HG03095 (cell line): ENCODE measurements around the gene DCXR.
"Not testable (repeated sequence)": the region's sequence is repeated elsewhere in the genome, so short reads cannot be mapped to it uniquely, and the experiment has no call there.

Experiments
- ATAC-seq: cut with Tn5 transposase; IDR thresholded peaks from one replicate; pipeline ENCODE4 v1.9.1; 2021; ENCODE audit warnings: moderate library complexity; ENCODE audit not compliant: unreplicated experiment

The DCXR gene

DNA sequence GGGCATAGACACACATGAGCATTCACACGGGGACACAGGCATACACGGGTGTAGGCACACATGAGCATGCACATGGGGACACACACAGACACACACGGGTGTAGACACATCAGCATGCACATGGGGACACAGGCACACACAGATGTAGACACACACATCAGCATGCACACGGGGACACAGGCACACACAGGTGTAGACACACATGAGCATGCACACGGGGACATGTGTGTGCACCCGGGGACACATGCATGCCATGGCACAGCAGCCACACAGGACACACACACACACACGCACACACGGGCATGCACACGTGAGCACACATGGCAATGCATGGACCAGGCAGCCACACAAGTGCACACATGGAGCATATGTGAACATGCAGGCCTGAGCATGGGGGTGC is 5.2 kb upstream of the DCXR start:
- no peak for ATAC-seq

- no peak for ATAC-seq
Observed at GRCh38 chr17:82041144-82041814, 3.8 kb upstream of the DCXR start.

DNA sequence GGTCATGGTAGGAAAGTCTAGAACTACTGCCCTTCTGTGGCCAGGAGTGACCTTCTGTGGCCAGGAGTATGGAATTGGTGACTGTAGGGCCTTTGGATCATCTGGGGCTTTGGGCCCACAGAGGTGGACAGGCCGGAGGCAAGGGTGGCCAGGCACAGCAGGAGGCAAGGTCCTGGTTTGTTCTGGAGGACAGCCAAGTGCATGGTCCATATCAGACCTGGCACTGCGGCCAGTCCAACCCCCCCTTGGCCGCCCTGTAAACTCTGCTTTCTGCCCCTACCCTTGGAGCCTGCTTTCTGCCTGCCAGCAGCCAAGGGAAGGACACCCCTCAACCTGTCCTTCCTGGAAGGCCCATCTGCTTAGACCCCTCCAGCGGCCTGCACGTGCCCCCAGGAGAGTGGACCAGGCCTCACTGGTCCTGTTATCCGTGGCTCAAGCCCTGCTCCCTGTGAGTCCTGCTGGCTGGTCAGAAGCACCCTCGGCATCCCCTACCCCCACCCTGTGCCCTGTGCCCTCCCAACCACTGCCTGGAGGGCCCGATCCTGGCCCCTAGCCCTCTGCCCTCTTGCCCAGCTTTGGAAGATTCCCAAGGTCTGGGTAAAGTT is 2.3 kb upstream of the DCXR start:
- ATAC-seq = no peak

- not testable (repeated sequence) for ATAC-seq
Observed at GRCh38 chr17:82038796-82039409, 1.4 kb upstream of the DCXR start.

- no peak for ATAC-seq
Observed at GRCh38 chr17:82037889-82038195, 345 bp upstream of the DCXR start.

- ATAC-seq = no peak
Observed at GRCh38 chr17:82036634-82037091, 834 bp downstream of the DCXR start.

DNA sequence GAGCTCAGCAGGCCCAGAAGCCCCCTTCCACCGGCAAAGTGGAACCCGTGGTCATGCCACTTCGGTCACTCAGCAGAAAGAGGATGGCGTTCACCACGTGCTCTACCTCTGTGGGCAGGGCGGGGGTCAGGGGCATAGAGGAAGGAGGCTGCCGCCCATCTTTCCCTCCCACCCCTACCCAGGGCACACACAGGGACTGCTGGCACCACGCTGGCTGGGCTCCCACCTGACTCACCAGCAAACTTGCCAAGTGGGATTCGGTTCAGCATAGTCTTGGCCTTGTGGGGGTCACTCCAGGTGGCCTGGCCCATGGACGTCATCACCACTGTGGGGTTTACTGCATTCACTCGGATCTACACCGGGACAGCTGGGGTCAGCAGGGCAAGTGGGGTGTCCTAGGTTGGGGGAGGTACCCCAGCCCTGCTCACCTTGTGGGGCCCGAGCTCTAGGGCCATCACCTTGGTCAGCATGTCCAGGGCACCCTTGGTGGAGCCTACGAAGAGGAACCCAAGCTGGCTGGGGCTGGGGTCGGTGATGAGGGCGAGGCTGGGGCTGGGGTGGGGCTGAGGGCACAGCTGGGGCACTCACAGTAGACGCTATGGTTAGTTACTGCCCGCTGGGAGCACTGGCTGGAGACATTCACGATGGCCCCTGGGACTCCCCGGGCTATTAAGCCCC is 1.4 kb downstream of the DCXR start:
- ATAC-seq = no peak

- no peak for ATAC-seq
Observed at GRCh38 chr17:82035488-82035887, 2.0 kb downstream of the DCXR start.

DNA sequence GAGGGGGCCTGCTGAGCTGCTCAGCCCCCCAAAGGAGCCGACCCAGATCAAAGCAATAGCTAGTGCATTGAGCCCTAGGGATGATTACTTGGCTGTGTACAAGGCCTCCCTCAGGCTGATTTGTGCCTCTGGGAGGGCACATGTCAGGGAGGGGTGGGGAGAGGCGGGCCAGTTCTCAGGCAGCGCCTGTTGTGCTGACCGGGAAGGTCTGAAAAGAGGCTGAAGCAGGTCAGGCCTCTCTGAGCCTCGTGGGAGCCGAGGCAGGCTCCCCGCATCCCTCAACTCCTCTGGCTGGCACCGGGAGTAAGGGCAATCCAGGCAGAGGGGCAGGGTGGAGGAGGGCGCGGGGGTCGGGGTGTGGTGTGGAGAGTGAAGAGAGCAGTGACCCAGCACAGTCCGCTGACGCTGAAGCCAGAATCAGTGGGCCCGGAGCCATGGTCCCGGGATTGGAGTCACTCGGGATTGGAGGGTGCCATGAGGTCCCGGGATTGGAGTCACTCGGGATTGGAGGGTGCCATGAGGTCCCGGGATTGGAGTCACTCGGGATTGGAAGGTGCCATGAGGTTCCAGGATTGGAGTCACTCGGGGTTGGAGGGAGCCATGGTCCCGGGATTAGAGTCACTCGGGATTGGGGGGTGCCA is 3.0 kb downstream of the DCXR start:
- ATAC-seq = no peak

GRCh38 chr17:82033359-82034085 is 4.0 kb downstream of the DCXR start:
- no peak for ATAC-seq

DNA sequence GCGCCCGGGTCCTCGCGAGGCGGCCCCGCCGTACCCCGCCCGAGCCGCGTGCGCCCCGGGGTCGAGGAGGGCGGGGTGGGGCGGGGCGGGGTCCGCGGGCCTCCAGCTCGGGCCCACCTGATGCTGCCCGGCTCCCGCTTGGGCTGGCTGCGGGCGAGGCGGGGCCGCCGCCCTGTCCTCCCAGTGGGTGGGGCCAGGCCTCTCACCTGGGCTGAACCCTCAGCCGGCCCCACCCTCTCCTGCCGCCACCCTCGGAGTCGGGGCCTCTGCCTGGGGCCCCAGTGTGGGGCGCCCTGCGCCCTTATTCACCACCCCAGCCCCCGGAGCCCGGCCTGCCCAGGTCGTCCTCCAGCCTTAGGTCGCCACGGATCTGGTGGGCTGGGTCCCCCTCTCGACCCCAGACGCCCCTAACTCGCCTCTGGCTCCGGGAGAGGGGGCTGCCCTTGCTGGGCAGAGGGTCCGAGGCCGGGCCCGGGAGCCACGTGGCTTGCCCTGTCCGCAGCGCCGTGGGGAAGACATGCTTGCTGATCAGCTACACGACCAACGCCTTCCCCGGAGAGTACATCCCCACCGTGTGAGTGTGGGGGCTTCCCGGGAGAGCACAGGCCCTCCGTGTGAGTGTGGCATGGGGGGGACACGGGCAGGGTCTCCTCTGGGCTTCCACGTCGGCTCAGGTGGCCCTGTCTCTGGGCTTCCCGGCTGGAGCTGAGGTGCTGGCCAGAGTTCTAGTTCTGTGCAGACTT is 5.4 kb downstream of the DCXR start:
- ATAC-seq = no peak

GRCh38 chr17:82031303-82031884 is 6.1 kb downstream of the DCXR start, which contains the start of gene RAC3:
Gene RAC3 (plus strand): TSS chr17:82031678. CDS start chr17:82031762, 84 bp downstream.
- ATAC-seq = no peak

DNA sequence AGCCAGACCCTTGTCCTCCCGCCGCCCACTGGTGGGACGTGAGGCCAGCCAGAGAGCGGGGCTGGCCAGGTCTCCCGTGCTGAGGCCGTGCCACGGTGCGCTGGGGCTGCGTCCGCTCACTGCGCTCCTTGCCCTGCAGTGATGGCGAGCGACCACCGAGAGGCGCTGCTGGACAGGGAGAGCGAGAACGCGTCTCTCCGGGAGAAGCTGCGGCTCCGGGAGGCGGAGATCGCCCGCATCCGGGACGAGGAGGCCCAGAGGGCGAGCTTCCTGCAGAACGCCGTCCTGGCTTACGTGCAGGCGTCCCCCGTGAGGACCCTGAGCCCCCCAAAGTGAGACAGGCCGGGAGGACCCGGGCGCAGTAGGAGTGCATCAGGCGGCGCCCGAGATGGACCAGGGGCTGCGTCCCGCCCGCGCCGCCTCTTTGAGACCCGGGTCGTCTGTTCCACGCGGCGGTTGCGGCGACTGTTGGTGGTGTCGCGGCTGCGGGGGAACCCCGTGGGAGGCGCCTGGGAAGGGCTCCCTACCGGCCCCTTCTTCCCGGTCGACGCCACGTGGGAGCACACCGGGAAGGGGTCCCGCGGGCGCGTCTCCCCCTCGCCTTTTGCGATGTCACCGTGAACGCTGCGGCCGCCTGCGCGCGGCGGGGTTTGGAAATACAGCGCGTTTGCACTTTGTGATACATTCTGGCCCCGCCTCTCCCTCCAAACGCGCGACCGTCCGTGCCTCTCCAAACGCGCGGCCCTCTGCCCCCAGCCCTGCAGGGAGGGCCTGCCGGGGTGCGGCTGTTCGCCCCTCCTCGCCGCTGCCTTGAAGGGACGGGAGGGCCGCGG is 6.8 kb downstream of the DCXR start:
- peak; percentile 44 for ATAC-seq

- no peak for ATAC-seq
Observed at GRCh38 chr17:82029990-82030469, 7.5 kb downstream of the DCXR start.

GRCh38 chr17:82029391-82029790 is 8.1 kb downstream of the DCXR start:
- ATAC-seq = no peak

DNA sequence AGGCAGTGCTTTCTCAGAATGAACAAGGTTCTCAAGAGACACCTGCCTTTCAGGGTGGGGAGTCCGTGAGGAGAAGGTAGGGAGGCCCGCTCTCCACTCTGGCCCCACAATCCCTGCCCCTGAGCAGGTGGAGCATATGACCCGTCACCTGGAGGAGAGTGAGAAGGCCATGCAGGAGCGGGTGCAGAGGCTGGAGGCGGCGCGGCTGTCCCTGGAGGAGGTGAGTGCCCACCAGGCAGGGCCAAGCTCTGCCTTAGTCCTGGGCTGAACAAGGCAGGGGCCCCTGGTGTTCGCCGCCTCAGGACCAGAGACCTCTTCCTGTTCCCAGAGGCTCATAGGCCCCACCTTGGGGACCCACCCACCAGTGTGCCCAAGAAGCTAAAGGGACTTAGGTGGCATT is 8.5 kb downstream of the DCXR start:
- no peak for ATAC-seq

GRCh38 chr17:82028246-82028645 is 9.3 kb downstream of the DCXR start:
- ATAC-seq = no peak

DNA sequence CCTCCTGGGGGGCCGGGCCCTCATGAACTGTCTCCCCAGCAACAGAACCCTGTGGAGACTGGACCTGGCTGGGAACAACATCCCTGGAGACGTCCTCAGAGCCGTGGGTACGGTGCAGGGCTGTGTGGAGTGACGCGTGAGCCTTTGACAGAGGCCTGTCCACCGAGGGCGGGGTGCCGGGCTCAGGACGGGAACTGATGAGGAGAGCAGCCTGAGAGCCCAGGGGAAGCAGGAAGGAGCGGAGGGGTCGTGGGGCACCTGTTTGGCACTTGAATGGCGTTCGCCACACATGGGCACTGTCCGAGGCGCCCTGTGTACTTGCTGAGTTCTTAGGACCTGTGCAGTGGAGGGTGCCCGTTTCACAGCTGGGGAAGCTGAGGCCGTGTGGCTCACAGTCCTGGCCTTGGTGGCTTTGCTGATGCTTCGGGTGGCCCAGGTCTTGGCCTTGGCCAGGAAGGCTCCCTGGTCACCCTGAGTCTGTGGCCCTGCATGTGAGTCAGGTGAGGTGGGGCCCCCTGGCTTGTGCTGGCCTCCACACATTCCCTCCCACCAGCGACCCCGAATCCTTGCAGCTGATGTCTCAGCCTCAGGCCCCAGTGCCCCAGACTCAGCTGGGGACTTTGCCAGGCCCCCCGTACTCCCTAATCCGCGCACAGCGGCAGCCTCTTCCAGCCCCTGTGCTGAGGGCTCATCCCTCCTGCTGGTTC is 11.9 kb downstream of the DCXR start:
- ATAC-seq = no peak
